Measurements from ENCODE around the gene GALNT14. TPM values are rescaled to one million over a fixed set of nuclear protein-coding genes. Genes with fewer than 3 reads are reported as not detected.
"Not testable (repeated sequence)": the region's sequence is repeated elsewhere in the genome, so short reads cannot be mapped to it uniquely, and the experiment has no call there.

GALNT14 gene, protein sequence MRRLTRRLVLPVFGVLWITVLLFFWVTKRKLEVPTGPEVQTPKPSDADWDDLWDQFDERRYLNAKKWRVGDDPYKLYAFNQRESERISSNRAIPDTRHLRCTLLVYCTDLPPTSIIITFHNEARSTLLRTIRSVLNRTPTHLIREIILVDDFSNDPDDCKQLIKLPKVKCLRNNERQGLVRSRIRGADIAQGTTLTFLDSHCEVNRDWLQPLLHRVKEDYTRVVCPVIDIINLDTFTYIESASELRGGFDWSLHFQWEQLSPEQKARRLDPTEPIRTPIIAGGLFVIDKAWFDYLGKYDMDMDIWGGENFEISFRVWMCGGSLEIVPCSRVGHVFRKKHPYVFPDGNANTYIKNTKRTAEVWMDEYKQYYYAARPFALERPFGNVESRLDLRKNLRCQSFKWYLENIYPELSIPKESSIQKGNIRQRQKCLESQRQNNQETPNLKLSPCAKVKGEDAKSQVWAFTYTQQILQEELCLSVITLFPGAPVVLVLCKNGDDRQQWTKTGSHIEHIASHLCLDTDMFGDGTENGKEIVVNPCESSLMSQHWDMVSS
- 10 to 100 TPM; 17.2 to 23.5 TPM for polyA plus RNA-seq

DNA sequence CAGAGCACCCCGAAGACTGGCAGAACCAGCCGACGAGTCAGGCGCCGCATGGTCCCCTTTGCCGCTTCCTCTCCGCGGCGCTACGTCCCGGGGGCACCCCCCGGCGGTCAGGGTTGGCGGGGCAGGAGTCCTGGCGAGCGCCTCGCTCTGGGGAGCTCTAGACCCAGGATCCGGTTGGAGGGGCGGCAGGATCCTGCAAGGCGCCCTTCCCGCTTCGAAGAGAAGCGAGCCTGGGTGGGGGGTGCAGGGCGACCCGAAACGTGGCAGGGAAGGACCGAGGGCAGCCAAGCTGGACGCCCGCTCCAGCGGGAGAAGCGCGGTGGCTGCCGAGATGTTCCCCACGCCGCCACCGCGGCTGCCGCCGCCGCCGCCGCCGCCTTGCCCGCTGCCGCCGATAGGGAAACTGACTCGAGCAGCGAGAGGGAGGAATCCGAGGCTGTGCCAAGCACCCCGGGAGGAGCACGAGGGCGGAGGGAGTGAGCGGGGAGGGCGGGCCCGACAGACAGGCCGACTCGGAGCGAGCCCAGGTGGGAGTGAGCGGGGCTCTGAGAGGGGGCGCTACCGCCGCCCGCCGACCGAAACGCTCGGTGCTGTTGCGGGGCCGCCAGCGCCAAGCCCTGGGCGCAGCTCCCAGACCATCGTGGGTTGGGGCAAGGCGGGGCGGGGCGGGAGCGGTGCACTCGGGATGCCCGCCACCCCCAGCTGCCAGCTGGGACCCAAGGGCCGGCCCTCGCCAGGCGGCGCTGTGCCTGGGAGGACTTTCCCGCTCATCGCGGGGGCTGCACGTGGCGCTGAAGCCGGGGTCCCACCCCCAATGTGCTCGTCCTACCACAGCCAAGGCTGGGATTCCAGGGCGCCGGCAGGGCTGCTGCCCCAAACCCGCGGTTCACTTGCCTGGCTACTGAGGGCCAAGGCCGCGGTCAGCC lies at the start of gene GALNT14:
Gene GALNT14 (minus strand): TSS at position 404 of the 926 bp plus-strand sequence. CDS start 354 bp downstream, at position 50.
- H3K9me3 ChIP-seq (ENCODE audit: control insufficient read depth in 2 of 2, insufficient read depth in 1 of 2, low read depth in 1 of 2, low read length in 1 of 2) = no peaks in the 10 kb centered on the region
- peaks cover 0 to 2% of the 10 kb centered on the region in 2 donors for H3K4me1 ChIP-seq (ENCODE audit: control insufficient read depth in 2 of 2, insufficient read depth in 2 of 2, low read length in 1 of 2)
- H3K4me3 ChIP-seq (ENCODE audit: low read depth in 1 of 2, low read length in 2 of 2) = peak within 1 kb of the TSS; percentile 65 to 71
- H3K27ac ChIP-seq (ENCODE audit: low read depth in 2 of 2, low read length in 1 of 2) = peak within 1 kb of the TSS in 1 of 2 donors; percentile 21
- WGBS, 2 donors = 1 to 3% methylated on average over 79 to 95 of the region's 95 CpGs
- no peaks in the 10 kb centered on the region for H3K36me3 ChIP-seq (ENCODE audit: control insufficient read depth in 2 of 2, insufficient read depth in 2 of 2, low read length in 1 of 2)
- H3K27me3 ChIP-seq (ENCODE audit: control insufficient read depth in 1 of 2, insufficient read depth in 2 of 2, low read length in 2 of 2) = no peaks in the 10 kb centered on the region

DNA sequence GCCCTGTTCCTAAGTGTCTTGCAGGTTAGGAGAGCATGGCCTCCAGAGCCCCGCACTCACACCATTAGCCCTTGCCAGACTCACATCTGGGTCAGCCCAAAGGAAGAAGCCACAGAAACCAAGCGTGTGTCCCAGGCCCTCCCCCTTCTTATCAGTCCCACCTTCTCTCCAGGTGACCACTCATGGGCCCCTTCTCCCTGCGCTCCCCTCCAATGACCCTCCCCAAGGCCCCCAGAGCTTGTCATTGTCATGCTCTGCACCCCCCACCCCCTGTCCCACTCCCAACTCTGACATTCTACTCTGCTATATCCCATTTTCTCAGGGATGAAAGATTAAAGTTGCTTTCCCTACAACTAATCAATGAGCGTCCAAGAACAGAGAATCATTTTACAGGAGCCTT lies 48.9 kb upstream of the GALNT14 start:
- WGBS, 2 donors = 91 to 94% methylated on average over 4 of the region's 4 CpGs
- peaks cover 0 to 2% of the 10 kb centered on the region in 2 donors for H3K36me3 ChIP-seq (ENCODE audit: control insufficient read depth in 2 of 2, insufficient read depth in 2 of 2, low read length in 1 of 2)

DNA sequence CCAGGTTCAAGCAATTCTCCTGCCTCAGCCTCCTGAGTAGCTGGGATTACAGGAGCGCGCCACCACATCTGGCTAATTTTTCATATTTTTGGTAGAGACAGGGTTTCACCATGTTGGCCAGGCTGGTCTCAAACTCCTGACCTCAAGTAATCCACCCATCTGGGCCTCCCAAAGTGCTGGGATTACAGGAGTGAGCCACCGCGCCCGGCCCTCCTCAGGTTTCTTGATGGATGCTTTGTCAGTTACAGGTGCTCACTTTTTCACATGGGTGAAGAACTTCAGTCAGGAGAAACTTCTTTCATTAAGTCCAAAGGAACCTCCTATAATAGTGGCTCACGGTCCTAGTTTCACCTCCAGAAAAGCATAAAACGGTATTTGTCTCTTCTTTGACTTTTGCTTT lies 45.7 kb upstream of the GALNT14 start:
- not testable (repeated sequence) for H3K36me3 ChIP-seq (ENCODE audit: control insufficient read depth in 2 of 2, insufficient read depth in 2 of 2, low read length in 1 of 2)
- WGBS, 2 donors = 85 to 94% methylated on average over 7 of the region's 7 CpGs

More for the DNA sequence above, 48.9 kb upstream of the GALNT14 start:
- Histone ChIP-seq H3K27me3 (ENCODE audit: control insufficient read depth in 1 of 2, insufficient read depth in 2 of 2, low read length in 2 of 2) (no peaks in the 10 kb centered on the region), H3K9me3 (ENCODE audit: control insufficient read depth in 2 of 2, insufficient read depth in 1 of 2, low read depth in 1 of 2, low read length in 1 of 2) (no peaks in the 10 kb centered on the region), H3K4me3 (ENCODE audit: low read depth in 1 of 2, low read length in 2 of 2) (no peak overlapping the region), H3K27ac (ENCODE audit: low read depth in 2 of 2, low read length in 1 of 2) (no peak overlapping the region), H3K4me1 (ENCODE audit: control insufficient read depth in 2 of 2, insufficient read depth in 2 of 2, low read length in 1 of 2) (no peaks in the 10 kb centered on the region)

DNA sequence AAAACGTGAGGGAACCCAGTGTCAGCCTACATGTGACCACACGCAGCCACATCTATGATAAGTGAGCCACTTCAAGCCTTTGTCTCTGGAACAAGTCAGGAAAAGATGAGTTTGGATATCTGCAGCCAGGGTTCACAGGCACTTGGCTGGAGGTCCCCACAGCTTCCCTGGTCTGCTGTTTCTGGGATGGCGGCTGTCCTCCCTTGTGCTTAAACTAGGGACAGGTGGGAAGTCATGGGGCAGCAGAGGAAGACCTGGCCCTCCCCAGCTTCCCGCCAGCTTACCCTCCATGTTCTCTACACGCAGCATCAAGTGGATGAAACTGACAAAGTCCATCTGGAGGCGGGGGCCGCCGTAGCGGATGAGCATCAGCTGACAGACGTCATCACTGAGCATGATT lies 38.5 kb upstream of the GALNT14 start:
- Histone ChIP-seq H3K9me3 (ENCODE audit: control insufficient read depth in 2 of 2, insufficient read depth in 1 of 2, low read depth in 1 of 2, low read length in 1 of 2) (no peaks in the 10 kb centered on the region), H3K4me3 (ENCODE audit: low read depth in 1 of 2, low read length in 2 of 2) (no peak overlapping the region)
- WGBS, 2 donors = 79 to 86% methylated on average over 10 of the region's 10 CpGs

More for the DNA sequence above, 45.7 kb upstream of the GALNT14 start:
- not testable (repeated sequence) for H3K4me1 ChIP-seq (ENCODE audit: control insufficient read depth in 2 of 2, insufficient read depth in 2 of 2, low read length in 1 of 2); H3K27ac ChIP-seq (ENCODE audit: low read depth in 2 of 2, low read length in 1 of 2); H3K9me3 ChIP-seq (ENCODE audit: control insufficient read depth in 2 of 2, insufficient read depth in 1 of 2, low read depth in 1 of 2, low read length in 1 of 2); H3K27me3 ChIP-seq (ENCODE audit: control insufficient read depth in 1 of 2, insufficient read depth in 2 of 2, low read length in 2 of 2); H3K4me3 ChIP-seq (ENCODE audit: low read depth in 1 of 2, low read length in 2 of 2)

DNA sequence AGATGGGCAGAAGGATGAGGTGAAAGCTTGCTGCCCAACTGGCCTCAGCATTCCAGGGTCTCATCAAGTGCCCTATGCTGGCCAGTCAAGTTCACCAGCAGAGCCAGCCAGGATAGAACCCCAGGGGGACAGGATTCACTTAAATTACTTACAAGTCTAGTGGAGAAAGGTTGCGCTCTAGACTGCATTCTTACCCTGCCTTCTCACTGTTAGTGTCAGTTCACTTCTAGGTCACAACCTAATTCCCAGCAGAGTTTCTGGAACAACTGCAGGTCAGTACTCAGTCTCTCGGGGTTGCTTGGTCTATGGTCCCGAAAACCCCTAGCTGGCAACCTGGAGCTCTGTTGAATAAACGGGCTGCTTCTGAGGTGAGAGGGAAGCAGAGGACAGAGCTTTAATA lies 32.9 kb upstream of the GALNT14 start:
- no peaks in the 10 kb centered on the region for H3K4me1 ChIP-seq (ENCODE audit: control insufficient read depth in 2 of 2, insufficient read depth in 2 of 2, low read length in 1 of 2)
- H3K27ac ChIP-seq (ENCODE audit: low read depth in 2 of 2, low read length in 1 of 2) = no peak overlapping the region
- no peak overlapping the region for H3K4me3 ChIP-seq (ENCODE audit: low read depth in 1 of 2, low read length in 2 of 2)
- H3K27me3 ChIP-seq (ENCODE audit: control insufficient read depth in 1 of 2, insufficient read depth in 2 of 2, low read length in 2 of 2) = no peaks in the 10 kb centered on the region
- H3K9me3 ChIP-seq (ENCODE audit: control insufficient read depth in 2 of 2, insufficient read depth in 1 of 2, low read depth in 1 of 2, low read length in 1 of 2) = no peaks in the 10 kb centered on the region
- WGBS, 2 donors = 86 to 90% methylated on average over 4 of the region's 4 CpGs
- peaks cover 0 to 5% of the 10 kb centered on the region in 2 donors for H3K36me3 ChIP-seq (ENCODE audit: control insufficient read depth in 2 of 2, insufficient read depth in 2 of 2, low read length in 1 of 2)

More for the DNA sequence above, 38.5 kb upstream of the GALNT14 start:
- Histone ChIP-seq H3K27me3 (ENCODE audit: control insufficient read depth in 1 of 2, insufficient read depth in 2 of 2, low read length in 2 of 2) (no peaks in the 10 kb centered on the region), H3K36me3 (ENCODE audit: control insufficient read depth in 2 of 2, insufficient read depth in 2 of 2, low read length in 1 of 2) (peaks cover 0 to 5% of the 10 kb centered on the region in 2 donors), H3K27ac (ENCODE audit: low read depth in 2 of 2, low read length in 1 of 2) (no peak overlapping the region), H3K4me1 (ENCODE audit: control insufficient read depth in 2 of 2, insufficient read depth in 2 of 2, low read length in 1 of 2) (no peaks in the 10 kb centered on the region)

DNA sequence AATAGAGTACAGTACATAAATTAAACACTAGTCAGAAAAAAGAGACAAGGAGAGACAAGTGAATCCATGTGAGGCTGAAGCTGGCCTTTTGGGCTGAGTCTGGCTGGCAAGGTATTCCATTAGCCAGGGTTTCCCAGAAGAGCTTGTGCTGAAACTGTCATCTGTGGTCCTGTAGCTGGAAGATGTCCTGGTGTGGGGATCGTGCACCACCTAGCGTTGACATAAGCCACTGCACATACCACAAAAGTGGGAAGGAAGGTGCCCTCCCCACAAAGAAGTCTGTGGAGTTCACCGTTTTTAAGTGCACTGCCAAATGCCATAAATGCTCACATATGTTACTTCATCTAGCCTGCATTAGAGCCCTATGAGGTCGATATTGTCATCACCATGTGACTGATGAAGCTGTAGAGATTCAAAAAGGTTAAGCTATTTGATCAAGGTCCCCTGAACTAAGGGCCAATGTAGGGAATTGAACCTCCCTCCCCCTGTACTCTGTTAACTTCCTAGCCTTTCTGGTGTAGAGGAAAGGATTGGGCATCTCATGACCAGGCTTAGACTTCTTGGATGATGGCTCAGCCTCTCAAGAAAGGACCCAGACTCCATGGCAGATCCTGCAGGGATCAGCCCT lies 31.9 kb upstream of the GALNT14 start:
- 0 to 1% methylated on average over 4 of the region's 4 CpGs for WGBS, 2 donors
- no peak overlapping the region for H3K4me3 ChIP-seq (ENCODE audit: low read depth in 1 of 2, low read length in 2 of 2)

DNA sequence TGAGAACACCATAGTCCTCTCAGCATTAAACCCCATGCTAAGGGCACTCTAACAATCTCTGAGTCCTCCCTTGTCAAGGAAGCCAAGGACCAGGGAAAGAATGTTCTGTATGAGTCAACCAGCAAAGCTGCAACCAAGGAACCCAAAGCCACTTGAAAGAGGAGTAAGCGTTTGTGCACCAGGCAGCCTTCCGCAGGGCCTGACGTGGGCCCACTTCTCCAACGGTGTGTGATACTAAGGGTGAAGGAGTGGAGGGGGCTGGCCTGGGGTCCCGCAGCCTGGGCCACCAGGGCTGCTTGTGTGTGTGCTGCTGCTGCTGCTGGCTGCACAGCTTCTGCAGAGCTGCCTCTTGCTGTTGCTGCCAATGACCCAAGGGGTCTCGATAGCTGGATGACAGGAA lies 30.1 kb upstream of the GALNT14 start:
- Histone ChIP-seq H3K4me3 (ENCODE audit: low read depth in 1 of 2, low read length in 2 of 2) (no peak overlapping the region), H3K9me3 (ENCODE audit: control insufficient read depth in 2 of 2, insufficient read depth in 1 of 2, low read depth in 1 of 2, low read length in 1 of 2) (no peaks in the 10 kb centered on the region), H3K4me1 (ENCODE audit: control insufficient read depth in 2 of 2, insufficient read depth in 2 of 2, low read length in 1 of 2) (no peaks in the 10 kb centered on the region), H3K36me3 (ENCODE audit: control insufficient read depth in 2 of 2, insufficient read depth in 2 of 2, low read length in 1 of 2) (no peaks in the 10 kb centered on the region), H3K27ac (ENCODE audit: low read depth in 2 of 2, low read length in 1 of 2) (no peak overlapping the region), H3K27me3 (ENCODE audit: control insufficient read depth in 1 of 2, insufficient read depth in 2 of 2, low read length in 2 of 2) (no peaks in the 10 kb centered on the region)
- WGBS, 2 donors = 78 to 90% methylated on average over 6 of the region's 6 CpGs

More for the DNA sequence above, 31.9 kb upstream of the GALNT14 start:
- Histone ChIP-seq H3K27me3 (ENCODE audit: control insufficient read depth in 1 of 2, insufficient read depth in 2 of 2, low read length in 2 of 2) (no peaks in the 10 kb centered on the region), H3K36me3 (ENCODE audit: control insufficient read depth in 2 of 2, insufficient read depth in 2 of 2, low read length in 1 of 2) (peaks cover 0 to 5% of the 10 kb centered on the region in 2 donors), H3K27ac (ENCODE audit: low read depth in 2 of 2, low read length in 1 of 2) (no peak overlapping the region), H3K4me1 (ENCODE audit: control insufficient read depth in 2 of 2, insufficient read depth in 2 of 2, low read length in 1 of 2) (no peaks in the 10 kb centered on the region), H3K9me3 (ENCODE audit: control insufficient read depth in 2 of 2, insufficient read depth in 1 of 2, low read depth in 1 of 2, low read length in 1 of 2) (no peaks in the 10 kb centered on the region)

DNA sequence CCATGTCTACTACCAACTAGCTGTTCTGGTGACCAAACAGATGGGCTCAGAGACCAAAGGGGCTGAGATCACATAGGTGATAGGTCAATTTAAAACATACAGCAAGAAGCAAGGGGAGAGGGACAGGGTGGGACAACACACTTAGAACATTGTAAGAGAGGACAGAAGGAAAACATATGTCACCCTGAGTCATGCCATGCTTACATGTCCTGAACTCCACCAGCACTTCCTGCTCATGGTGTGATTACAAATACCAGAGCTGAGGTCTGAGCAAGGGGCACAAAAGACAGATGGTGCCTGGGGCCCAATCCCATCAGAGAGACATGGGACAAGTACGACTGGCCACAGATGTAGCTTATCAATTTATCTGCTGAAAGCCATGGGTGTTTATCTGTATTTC lies 28.7 kb upstream of the GALNT14 start:
- Histone ChIP-seq H3K36me3 (ENCODE audit: control insufficient read depth in 2 of 2, insufficient read depth in 2 of 2, low read length in 1 of 2) (no peaks in the 10 kb centered on the region), H3K4me1 (ENCODE audit: control insufficient read depth in 2 of 2, insufficient read depth in 2 of 2, low read length in 1 of 2) (no peaks in the 10 kb centered on the region), H3K9me3 (ENCODE audit: control insufficient read depth in 2 of 2, insufficient read depth in 1 of 2, low read depth in 1 of 2, low read length in 1 of 2) (no peaks in the 10 kb centered on the region), H3K27me3 (ENCODE audit: control insufficient read depth in 1 of 2, insufficient read depth in 2 of 2, low read length in 2 of 2) (no peaks in the 10 kb centered on the region), H3K27ac (ENCODE audit: low read depth in 2 of 2, low read length in 1 of 2) (no peak overlapping the region), H3K4me3 (ENCODE audit: low read depth in 1 of 2, low read length in 2 of 2) (no peak overlapping the region)
- 81 to 93% methylated on average over 1 of the region's 1 CpG for WGBS, 2 donors

DNA sequence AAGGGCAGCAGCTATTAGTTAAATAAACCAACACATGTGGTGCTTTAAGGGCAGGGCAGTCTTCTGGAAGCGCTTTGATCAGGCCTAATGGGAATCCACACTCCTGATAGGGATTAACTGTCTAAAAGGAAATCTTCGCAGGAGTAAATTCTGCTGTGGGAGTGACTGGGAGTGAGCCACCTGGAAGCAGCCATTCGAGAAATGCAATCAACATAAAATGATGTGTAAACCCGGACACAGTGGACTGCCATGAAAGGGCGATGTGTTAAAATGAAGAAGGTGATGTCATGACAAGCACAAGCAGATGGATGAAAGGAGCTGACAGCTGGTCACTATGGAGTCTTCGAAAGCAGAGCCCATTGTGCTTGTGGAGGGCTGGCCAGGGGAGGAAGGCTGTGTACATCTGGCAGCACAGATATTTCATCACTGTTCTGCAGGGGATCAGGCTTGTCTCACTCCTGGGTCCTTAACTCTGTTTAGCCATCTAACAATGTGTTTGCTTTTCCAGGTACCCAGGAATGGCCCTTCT lies 24.8 kb upstream of the GALNT14 start:
- 56 to 64% methylated on average over 6 of the region's 6 CpGs for WGBS, 2 donors
- Histone ChIP-seq H3K27ac (ENCODE audit: low read depth in 2 of 2, low read length in 1 of 2) (no peak overlapping the region), H3K4me3 (ENCODE audit: low read depth in 1 of 2, low read length in 2 of 2) (no peak overlapping the region), H3K36me3 (ENCODE audit: control insufficient read depth in 2 of 2, insufficient read depth in 2 of 2, low read length in 1 of 2) (no peaks in the 10 kb centered on the region), H3K27me3 (ENCODE audit: control insufficient read depth in 1 of 2, insufficient read depth in 2 of 2, low read length in 2 of 2) (no peaks in the 10 kb centered on the region), H3K4me1 (ENCODE audit: control insufficient read depth in 2 of 2, insufficient read depth in 2 of 2, low read length in 1 of 2) (no peaks in the 10 kb centered on the region), H3K9me3 (ENCODE audit: control insufficient read depth in 2 of 2, insufficient read depth in 1 of 2, low read depth in 1 of 2, low read length in 1 of 2) (no peaks in the 10 kb centered on the region)
